SIG-M5 (cell line): ENCODE data around the gene AFF3.
A peak's percentile ranks its signal among the peaks of the same experiment; 100 is the strongest.
"Not testable (repeated sequence)": the region's sequence is repeated elsewhere in the genome, so short reads cannot be mapped to it uniquely, and the experiment has no call there.

ENCODE experiments used
- DNase-seq: peaks from one replicate; lab custom pipeline; 2025; lab: John Stamatoyannopoulos, UW

The AFF3 gene

DNA sequence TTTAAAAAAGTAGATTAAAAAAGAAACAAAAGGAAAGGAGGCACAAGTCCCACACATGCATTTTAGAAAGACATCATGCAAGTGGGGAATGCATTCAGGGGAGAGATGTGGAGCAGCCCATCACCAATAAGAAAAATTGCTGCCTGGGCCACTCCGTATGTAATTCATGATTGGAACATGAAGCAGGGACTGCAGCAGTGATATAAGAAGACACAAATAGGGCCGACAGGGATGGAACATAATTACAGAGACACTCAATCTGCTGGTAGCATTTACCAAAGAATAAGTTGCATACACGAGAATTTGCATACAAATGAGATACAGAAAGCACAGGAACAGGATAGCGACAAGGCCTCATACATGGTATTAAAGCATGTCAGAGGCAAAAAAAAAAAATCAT lies 6.5 kb upstream of the AFF3 start:
- no peak for DNase-seq

GRCh38 chr2:100146657-100146960 lies 4.2 kb upstream of the AFF3 start:
- no peak for DNase-seq

DNA sequence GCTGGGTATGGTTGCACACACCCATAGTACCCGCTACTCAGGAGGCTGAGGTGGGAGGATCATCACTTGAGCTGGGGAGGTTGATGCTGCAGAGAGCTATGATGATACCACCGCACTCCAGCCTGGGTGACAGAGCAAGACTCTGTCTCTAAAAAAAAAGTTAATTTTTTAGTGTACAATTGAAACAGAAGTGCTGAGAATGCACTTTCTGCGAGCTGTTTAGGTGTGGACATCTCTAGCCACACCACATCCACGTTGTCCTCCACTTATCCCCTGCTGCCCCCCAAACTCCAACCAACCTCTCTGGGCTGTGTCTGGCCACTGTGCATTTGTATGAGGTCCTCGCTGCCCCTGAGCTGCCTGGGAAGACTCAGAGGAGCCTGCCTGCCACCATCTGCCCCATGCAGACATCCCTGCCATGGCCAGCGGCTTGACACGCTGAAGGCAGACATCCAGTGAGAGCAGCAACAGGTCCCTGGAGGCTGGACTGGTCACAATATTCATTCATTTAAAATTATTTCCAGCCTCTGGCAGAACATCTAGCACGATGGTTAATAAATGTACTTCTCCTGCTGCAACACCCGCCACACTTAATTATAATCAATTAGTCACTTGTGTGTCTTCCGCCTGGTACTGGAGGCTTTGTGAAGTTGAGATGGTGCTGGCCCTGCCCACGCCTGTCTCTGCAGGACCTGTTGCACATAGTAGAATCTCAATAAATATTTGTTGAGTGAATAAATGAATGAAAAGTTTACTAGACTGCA lies 3.7 kb upstream of the AFF3 start:
- no peak for DNase-seq

GRCh38 chr2:100143286-100143685 lies 896 bp upstream of the AFF3 start:
- DNase-seq: no peak

- no peak for DNase-seq
Measured at GRCh38 chr2:100141906-100142305, 484 bp downstream of the AFF3 start.

DNA sequence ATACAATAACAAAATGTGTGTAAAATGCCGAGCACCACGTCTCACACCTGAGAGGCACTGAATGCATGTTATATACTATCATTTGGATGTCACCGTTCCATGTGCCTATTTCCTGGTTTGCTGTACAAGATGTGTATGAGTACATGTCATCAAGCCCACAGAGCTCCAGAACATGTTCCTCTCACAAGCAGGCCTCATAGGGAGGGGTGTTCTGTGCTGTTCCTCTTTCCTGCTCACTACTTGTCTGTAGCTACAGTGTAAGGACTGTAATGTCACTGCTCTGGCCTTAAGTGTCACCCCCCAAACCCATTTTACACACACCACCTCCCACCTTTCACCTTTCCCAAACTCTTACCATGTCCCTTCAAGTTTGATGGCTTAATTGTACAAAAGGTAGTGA lies 1.8 kb downstream of the AFF3 start:
- peak; percentile 83 for DNase-seq

DNA sequence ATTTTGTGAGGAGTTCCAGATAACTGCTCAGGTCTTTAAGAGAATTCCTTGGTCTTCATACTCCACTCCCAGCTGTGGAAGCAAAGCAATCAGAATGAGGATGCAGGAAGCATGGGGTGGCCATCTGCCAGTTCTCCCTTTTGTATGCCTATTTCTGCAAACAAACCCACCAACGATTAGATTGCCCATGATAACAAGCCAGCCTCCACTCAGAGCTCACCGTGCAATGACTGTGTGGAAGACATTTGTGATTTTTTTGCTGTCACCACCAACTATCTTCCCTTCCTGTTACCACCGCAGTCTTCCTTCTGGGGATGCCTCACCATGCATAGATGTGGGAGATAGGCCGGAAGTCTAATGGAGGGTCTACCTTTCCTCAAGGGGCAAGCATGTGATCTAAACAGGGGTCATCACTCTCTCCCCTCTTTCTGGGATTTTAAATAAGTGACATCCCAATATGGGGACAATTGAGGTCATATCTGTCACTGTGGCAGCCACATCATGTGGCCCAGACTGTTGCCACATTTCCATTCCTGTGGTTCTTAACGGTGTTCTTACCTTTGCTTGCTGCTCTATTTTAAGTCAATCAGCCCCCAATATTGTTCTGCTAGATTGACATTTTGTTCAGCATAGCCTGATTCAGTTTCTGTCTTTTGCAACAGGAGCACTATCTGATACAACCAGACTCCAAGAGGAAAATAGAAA lies 4.4 kb downstream of the AFF3 start:
- DNase-seq: no peak

DNA sequence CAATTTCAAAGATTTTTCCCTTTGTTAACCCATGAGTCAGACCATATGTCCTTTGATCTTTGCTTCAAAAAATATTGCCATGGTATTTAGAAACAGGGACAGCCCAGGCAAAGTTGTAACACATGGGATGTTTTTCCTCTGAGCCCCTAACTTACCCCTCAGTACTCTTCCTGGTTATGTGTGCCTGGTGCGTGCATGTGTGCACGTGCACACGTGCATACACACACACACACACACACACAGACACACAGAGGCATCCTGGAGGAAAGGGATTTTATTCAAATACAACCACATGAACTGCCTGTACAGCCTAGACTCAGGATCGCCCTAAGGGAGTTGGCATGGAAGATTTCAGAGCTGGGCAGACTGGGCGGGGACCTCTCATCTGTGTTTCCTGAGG lies 5.1 kb downstream of the AFF3 start:
- DNase-seq: no peak

GRCh38 chr2:100136310-100136709 lies 6.1 kb downstream of the AFF3 start:
- no peak for DNase-seq

- DNase-seq: no peak
Measured at GRCh38 chr2:100135415-100135814, 7.0 kb downstream of the AFF3 start.

- DNase-seq: no peak
Measured at GRCh38 chr2:100130595-100131391, 11.6 kb downstream of the AFF3 start.

DNA sequence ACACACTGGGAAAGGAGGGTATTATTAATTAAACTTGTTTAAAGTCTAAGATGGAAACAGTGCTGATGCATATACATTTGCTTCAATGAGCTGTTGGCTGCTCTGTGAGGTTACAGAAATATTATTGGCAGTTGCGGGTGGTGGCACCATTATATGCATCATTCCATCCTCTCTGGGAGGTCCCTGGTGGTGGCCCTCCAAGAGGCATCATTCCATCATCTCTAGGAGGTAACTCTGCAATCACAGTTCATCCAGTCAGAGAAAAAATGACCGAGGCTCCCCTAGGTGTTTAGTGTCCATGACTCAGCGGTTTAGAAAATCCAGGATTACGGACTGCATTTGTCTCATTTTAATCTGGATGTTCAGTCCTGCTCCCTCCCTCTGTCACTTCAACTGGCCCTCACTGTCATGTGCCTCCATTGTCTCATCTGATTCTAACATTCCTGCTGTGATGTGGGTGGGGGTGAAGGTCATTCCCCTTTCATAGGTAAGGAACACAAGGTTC lies 15.4 kb downstream of the AFF3 start:
- DNase-seq: no peak

DNA sequence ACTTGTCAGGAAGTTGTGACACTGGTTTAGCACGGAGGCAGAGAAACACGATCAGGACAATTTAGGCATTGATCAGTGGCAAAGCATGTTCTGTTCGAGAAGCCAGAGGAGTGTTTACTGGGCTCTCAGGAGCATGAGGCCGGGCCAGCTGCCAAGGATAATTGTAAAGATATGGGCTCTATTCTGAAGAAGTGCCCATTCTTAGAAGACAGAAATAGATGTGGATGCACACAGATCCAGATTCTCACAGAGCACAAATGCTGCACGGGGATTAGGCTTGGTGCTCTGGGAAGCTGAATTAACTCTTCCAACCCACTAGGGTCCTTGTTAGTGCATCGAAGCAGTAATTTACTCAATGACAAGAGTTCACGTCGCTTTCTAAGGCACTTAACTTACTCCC lies 16.2 kb downstream of the AFF3 start:
- DNase-seq: no peak

DNA sequence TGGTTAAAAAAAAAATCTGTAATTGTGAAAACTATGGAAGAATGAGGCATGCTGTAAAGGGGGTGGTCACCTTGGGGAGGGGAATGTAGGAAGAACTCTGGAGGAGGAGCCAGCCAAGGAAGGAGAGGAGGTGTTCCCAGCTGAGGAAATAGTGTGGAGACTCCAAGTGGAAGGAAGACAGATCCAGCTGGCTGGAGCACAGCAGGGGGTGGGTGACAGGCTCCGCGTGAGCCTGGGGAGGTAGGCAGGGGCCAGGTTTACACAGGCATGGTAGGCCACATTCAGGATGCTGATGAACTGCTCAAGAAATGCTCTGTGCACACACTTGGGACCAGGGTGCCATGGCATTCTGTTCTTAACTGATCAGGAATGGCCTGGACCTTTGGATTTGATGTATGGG lies 16.8 kb downstream of the AFF3 start:
- no peak for DNase-seq

DNA sequence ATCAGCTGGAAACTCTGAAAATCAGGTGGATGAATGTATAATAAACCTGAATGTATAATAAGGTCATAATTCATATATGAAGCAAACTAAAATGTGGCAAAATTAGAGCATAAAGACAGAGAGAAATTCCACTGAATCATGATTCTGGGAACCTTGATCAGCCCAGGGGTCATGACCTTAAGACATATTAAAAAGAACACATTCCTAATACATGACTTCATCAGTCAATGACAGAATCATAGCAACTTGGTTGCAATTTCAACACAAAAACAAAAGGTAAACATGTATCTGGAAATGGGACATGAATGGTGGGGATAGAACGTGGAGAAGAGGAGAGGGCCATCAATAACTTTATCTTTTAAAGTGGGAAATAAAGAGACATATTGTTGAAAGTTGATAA lies 17.6 kb downstream of the AFF3 start:
- no peak for DNase-seq

- DNase-seq: no peak
Measured at GRCh38 chr2:100121124-100121718, 21.2 kb downstream of the AFF3 start.

- no peak for DNase-seq
Measured at GRCh38 chr2:100119235-100119634, 23.2 kb downstream of the AFF3 start.

- no peak for DNase-seq
Measured at GRCh38 chr2:100113990-100114433, 28.4 kb downstream of the AFF3 start.

DNA sequence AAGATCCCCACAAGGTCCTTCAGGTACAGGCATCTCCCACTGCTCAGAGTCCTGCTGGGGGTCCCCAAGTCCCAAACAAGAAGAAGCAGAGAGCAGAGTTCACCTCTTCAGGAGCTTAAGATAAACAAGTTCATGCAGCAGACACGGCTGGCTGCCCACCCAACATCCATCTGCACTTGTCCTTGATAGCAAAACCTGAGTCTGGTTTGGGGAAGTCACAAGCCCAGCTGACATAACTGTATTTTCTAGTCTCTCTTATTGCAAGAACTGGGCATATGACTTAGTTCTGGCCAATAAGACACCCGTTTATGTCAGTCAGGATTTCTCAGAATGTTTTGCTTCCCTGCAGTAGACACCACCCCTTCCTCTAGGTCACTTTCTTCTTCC lies 31.8 kb downstream of the AFF3 start:
- no peak for DNase-seq

- no peak for DNase-seq
Measured at GRCh38 chr2:100109986-100110613, 32.3 kb downstream of the AFF3 start.

DNA sequence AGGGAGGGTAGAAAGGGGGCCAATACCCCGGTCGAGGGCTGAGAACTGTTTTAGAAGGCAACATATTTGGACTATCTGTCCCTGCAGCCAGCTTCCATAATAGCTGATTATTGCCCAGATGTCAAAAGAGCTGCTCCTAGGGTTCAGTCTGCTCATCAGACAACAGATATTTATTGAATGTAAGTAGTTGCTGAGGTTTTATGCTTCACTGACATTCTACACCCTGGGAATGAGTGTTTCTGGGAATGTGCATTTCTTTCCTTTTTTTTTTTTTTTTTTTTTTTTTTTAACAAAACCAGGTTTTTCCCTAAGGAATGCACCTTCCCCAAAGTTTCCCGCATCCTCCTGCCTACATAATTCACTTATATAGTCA lies 33.8 kb downstream of the AFF3 start:
- not testable (repeated sequence) for DNase-seq
